OCI-LY7 (cell line): ENCODE results near the gene APOBEC3H.
"Not testable (repeated sequence)": the region's sequence is repeated elsewhere in the genome, so short reads cannot be mapped to it uniquely, and the experiment has no call there.

ENCODE experiments used
- CTCF ChIP-seq: fragments of 200-600 bp; sonication (generic); conservative IDR thresholded peaks from 2 replicates; pipeline ENCODE4 v1.5.1; 2014; ENCODE audit warnings: mild to moderate bottlenecking, antibody characterized with exemption, low read length, moderate library complexity, mixed read lengths
- EZH2phosphoT487 ChIP-seq: fragments of 200-600 bp; sonication (generic); IDR thresholded peaks from 2 replicates; pipeline ENCODE4 v1.6.1; 2018; ENCODE audit warnings: low read depth, borderline replicate concordance, mild to moderate bottlenecking, mixed run types, antibody characterized with exemption, low read length, moderate library complexity, mixed read lengths

GRCh38 chr22:39063904-39064303 is 33.1 kb upstream of the APOBEC3H start:
- TF ChIP-seq CTCF, EZH2phosphoT487: not testable (repeated sequence)
